Tibial nerve (tissue), 4 donors: ENCODE data around the gene CIAO2B. TPM values are rescaled to one million over a fixed set of nuclear protein-coding genes. Genes with fewer than 3 reads are reported as not detected.
A peak's percentile ranks its signal among the peaks of the same experiment; 100 is the strongest.

Experiments
- DNase-seq, 2 donors: peaks; one replicate each; pipeline ENCODE4 v3.0.0-alpha.2; 2019; ENCODE audit warnings: low spot score in 2 of 2
- H3K27ac ChIP-seq, 4 donors: fragments of 200-600 bp; sonication (generic) in 3 of 4; one replicate each; pipeline ENCODE4 v1.5.1; 2017 to 2019; ENCODE audit warnings: mild to moderate bottlenecking in 1 of 4
- H3K27me3 ChIP-seq, 2 donors: fragments of 200-600 bp; sonication (generic) in 1 of 2; one replicate each; pipeline versions ENCODE4 v1.5.1 to v1.6.0; 2017 to 2019
- H3K36me3 ChIP-seq, 3 donors: fragments of 200-600 bp; sonication (generic); one replicate each; pipeline ENCODE4 v1.5.1; 2018 to 2019
- H3K4me1 ChIP-seq, 4 donors: fragments of 200-600 bp; sonication (generic) in 3 of 4; one replicate each; pipeline ENCODE4 v1.5.1; 2017 to 2019
- H3K4me3 ChIP-seq, 4 donors: fragments of 200-600 bp; sonication (generic) in 3 of 4; one replicate each; pipeline ENCODE4 v1.5.1; 2017 to 2019; ENCODE audit warnings: mild to moderate bottlenecking in 1 of 4, moderate library complexity in 1 of 4
- H3K9me3 ChIP-seq, 4 donors: fragments of 200-600 bp; sonication (generic) in 3 of 4; one replicate each; pipeline ENCODE4 v1.5.1; 2017 to 2019
- CTCF ChIP-seq, 5 experiments: fragments of 200-600 bp in 3 of 5; fragments of 450-650 bp in 2 of 5; sonication (generic) in 3 of 5; IDR thresholded peaks; one replicate each; pipeline ENCODE4 v1.5.1; 2016 to 2019; ENCODE audit warnings: antibody characterized with exemption in 5 of 5, mild to moderate bottlenecking in 3 of 5, moderate library complexity in 2 of 5
- EP300 ChIP-seq, 2 donors: sonication (generic); formaldehyde crosslinking; IDR thresholded peaks; one replicate each; pipeline ENCODE4 v1.6.1; 2017; ENCODE audit warnings: antibody characterized with exemption in 2 of 2, mild to moderate bottlenecking in 1 of 2
- POLR2A ChIP-seq, 2 donors: fragments of 450-650 bp; IDR thresholded peaks; one replicate each; pipeline ENCODE4 v1.6.1; 2017; ENCODE audit warnings: antibody characterized with exemption in 2 of 2, mild to moderate bottlenecking in 2 of 2, moderate library complexity in 2 of 2
- WGBS, 2 donors: methylation state at CpG; one replicate each; pipeline ENCODE4 v1.1.5; 2018; 5-methylcytosine and 5-hydroxymethylcytosine counted together
- total RNA-seq, 4 donors: library from RNA; depleted of rRNA; stranded (reverse); fragments of >200 nt; gene quantifications; one replicate each; pipeline ENCODE4 v1.1.0, GENCODE V29; 2016

Gene CIAO2B
- total RNA-seq, 4 donors from 2014 or later, result 57.1 to 111 (median 89.9) TPM

- Histone ChIP-seq H3K9me3 (no peaks in the 10 kb centered on the region), H3K4me3 (no peak overlapping the region), H3K27ac (peak overlapping the region in 3 of 4 donors; percentile 57 to 62 (median 57)), H3K27me3 (no peaks in the 10 kb centered on the region), H3K4me1 (peaks cover 0 to 49% (median 23%) of the 10 kb centered on the region in 4 donors), H3K36me3 (peaks cover 0 to 15% (median 0%) of the 10 kb centered on the region in 3 donors)
- TF ChIP-seq EP300 (IDR thresholded peaks at IDR 0.05) (no peak), CTCF (IDR thresholded peaks at IDR 0.05) (no peak), POLR2A (IDR thresholded peaks at IDR 0.05) (no peak)
- no peak for DNase-seq
- 80 to 89% methylated on average over 3 of the region's 3 CpGs for WGBS, 2 donors
Measured at GRCh38 chr16:66895999-66896398, 38.2 kb downstream of the CIAO2B start.

DNA sequence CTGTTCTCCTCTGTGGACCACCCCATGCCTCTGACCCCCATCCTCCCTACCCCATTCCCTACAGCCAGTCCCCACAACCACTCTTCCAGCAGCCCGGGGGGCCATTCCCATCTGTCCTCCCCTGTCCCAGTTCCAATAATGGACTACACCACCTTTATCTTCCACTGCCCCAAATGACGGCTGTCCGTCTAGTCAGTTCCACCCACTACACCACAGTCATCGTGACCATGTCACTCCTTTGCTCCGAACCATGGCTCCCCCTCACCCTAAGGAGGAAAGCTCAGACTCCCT lies 38.6 kb downstream of the CIAO2B start:
- 81 to 82% methylated on average over 5 of the region's 5 CpGs for WGBS, 2 donors
- H3K9me3 ChIP-seq, result no peaks in the 10 kb centered on the region
- no peak for TF ChIP-seq EP300 (IDR thresholded peaks at IDR 0.05)
- TF ChIP-seq CTCF (IDR thresholded peaks at IDR 0.05), result no peak
- TF ChIP-seq POLR2A (IDR thresholded peaks at IDR 0.05), result no peak
- peaks cover 0 to 45% (median 21%) of the 10 kb centered on the region in 4 donors for H3K4me1 ChIP-seq
- no peak for DNase-seq
- H3K36me3 ChIP-seq, result peaks cover 0 to 15% (median 0%) of the 10 kb centered on the region in 3 donors
- no peaks in the 10 kb centered on the region for H3K27me3 ChIP-seq
- H3K27ac ChIP-seq, result peak overlapping the region in 2 of 4 donors; percentile 57
- no peak overlapping the region for H3K4me3 ChIP-seq

GRCh38 chr16:66894948-66895688 lies 39.1 kb downstream of the CIAO2B start:
- DNase-seq, result peak; percentile 40 to 77
- Histone ChIP-seq H3K9me3 (no peaks in the 10 kb centered on the region), H3K36me3 (peaks cover 0 to 15% (median 0%) of the 10 kb centered on the region in 3 donors), H3K27ac (peak overlapping the region in 1 of 4 donors; percentile 57), H3K4me1 (peaks cover 0 to 40% (median 17%) of the 10 kb centered on the region in 4 donors), H3K27me3 (no peaks in the 10 kb centered on the region), H3K4me3 (no peak overlapping the region)
- 40 to 47% methylated on average over 11 of the region's 11 CpGs for WGBS, 2 donors
- TF ChIP-seq CTCF (IDR thresholded peaks at IDR 0.05), result peak; percentile 53 to 78 (median 64)
- no peak for TF ChIP-seq EP300 (IDR thresholded peaks at IDR 0.05)

DNA sequence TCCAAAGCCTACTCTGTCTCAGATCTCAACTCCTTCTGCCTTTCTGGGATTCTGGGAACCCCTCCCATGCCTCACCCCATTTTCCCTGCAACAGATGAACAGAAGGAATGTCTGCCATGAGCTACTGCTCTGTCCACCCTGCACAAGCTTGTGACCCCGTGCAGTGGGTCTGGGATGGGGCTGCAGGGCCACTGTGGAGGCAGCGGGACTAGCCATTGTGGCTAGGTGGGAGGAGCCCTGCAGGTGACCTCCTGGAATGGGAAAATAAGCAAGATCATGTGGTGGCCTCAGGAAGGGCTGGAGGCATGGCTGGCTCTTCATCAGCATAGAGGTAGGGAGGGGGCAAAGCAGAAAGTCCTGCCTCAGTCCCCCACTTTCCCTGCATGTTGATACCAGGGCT lies 40.1 kb downstream of the CIAO2B start:
- peaks cover 0 to 15% (median 0%) of the 10 kb centered on the region in 3 donors for H3K36me3 ChIP-seq
- no peaks in the 10 kb centered on the region for H3K9me3 ChIP-seq
- WGBS, 2 donors, result 89 to 91% methylated on average over 2 of the region's 2 CpGs
- no peak for DNase-seq
- peaks cover 0 to 29% (median 7%) of the 10 kb centered on the region in 4 donors for H3K4me1 ChIP-seq
- no peak overlapping the region for H3K4me3 ChIP-seq
- no peaks in the 10 kb centered on the region for H3K27me3 ChIP-seq
- no peak overlapping the region for H3K27ac ChIP-seq
- TF ChIP-seq EP300 (IDR thresholded peaks at IDR 0.05), result no peak
- TF ChIP-seq CTCF (IDR thresholded peaks at IDR 0.05), result no peak
- TF ChIP-seq POLR2A (IDR thresholded peaks at IDR 0.05), result no peak

GRCh38 chr16:66891797-66892196 lies 42.4 kb downstream of the CIAO2B start:
- H3K27ac ChIP-seq, result no peak overlapping the region
- H3K4me1 ChIP-seq, result peaks cover 0 to 14% (median 0%) of the 10 kb centered on the region in 4 donors
- no peaks in the 10 kb centered on the region for H3K9me3 ChIP-seq
- TF ChIP-seq POLR2A (IDR thresholded peaks at IDR 0.05) (no peak), CTCF (IDR thresholded peaks at IDR 0.05) (no peak), EP300 (IDR thresholded peaks at IDR 0.05) (no peak)
- H3K27me3 ChIP-seq, result no peaks in the 10 kb centered on the region
- WGBS, 2 donors, result 90 to 93% methylated on average over 6 of the region's 6 CpGs
- no peak for DNase-seq
- H3K36me3 ChIP-seq, result peaks cover 0 to 16% (median 0%) of the 10 kb centered on the region in 3 donors
- H3K4me3 ChIP-seq, result no peak overlapping the region
